Keratinocyte (primary cell): ENCODE measurements around the gene DNASE1. TPM values are rescaled to one million over a fixed set of nuclear protein-coding genes. Genes with fewer than 3 reads are reported as not detected.

Source experiments
- DNase-seq: peaks from one replicate; pipeline ENCODE4 v3.0.0-alpha.2; 2011; ENCODE audit warnings: low read depth, missing footprints, low spot score
- FAIRE-seq: peaks from 2 replicates; lab custom pipeline; 2011; peaks lifted over from hg19 to GRCh38; lab: Jason Lieb, UNC
- H2AFZ ChIP-seq: 2 replicates; pipeline ENCODE4 v1.6.0; 2012; ENCODE audit warnings: low read length, control low read depth, inconsistent platforms; ENCODE audit not compliant: control insufficient read depth
- H3K27ac ChIP-seq: 2 replicates; pipeline ENCODE4 v1.5.1; 2011; ENCODE audit warnings: low read length; ENCODE audit not compliant: control insufficient read depth, insufficient read depth
- H3K27me3 ChIP-seq: 3 replicates; pipeline ENCODE4 v1.6.0; 2011; ENCODE audit warnings: low read length; ENCODE audit not compliant: control insufficient read depth, insufficient read depth; ENCODE audit errors: extremely low read depth
- H3K36me3 ChIP-seq, 2 experiments: 2 replicates in 1 of 2; 3 replicates in 1 of 2; pipeline ENCODE4 v1.5.1; 2011; ENCODE audit warnings: low read length in 2 of 2, mild to moderate bottlenecking in 1 of 2; ENCODE audit not compliant: control insufficient read depth in 2 of 2, insufficient read depth in 2 of 2; ENCODE audit errors: extremely low read depth in 1 of 2
- H3K4me1 ChIP-seq: 3 replicates; pipeline ENCODE4 v1.5.1; 2011; ENCODE audit warnings: low read length; ENCODE audit not compliant: control insufficient read depth, insufficient read depth; ENCODE audit errors: extremely low read depth
- H3K4me2 ChIP-seq: 3 replicates; pipeline ENCODE4 v1.6.0; 2011; ENCODE audit warnings: low read depth, low read length; ENCODE audit not compliant: control insufficient read depth, insufficient read depth; ENCODE audit errors: extremely low read depth
- H3K4me3 ChIP-seq, 3 experiments: fragments of 200-600 bp in 1 of 3; sonication (generic) in 1 of 3; 2 replicates in 2 of 3; 3 replicates in 1 of 3; pipeline ENCODE4 v1.5.1; 2011 to 2016; ENCODE audit warnings: low read length in 3 of 3, mild to moderate bottlenecking in 3 of 3, control low read depth in 2 of 3, inconsistent platforms in 1 of 3, low read depth in 1 of 3, mixed read lengths in 1 of 3, mixed run types in 1 of 3, moderate library complexity in 1 of 3; ENCODE audit not compliant: control insufficient read depth in 2 of 3, insufficient read depth in 2 of 3; ENCODE audit errors: extremely low read depth in 1 of 3
- H3K79me2 ChIP-seq: 2 replicates; pipeline ENCODE4 v1.6.0; 2012; ENCODE audit warnings: low read length; ENCODE audit not compliant: control insufficient read depth, insufficient read depth
- H3K9ac ChIP-seq: 3 replicates; pipeline ENCODE4 v1.6.0; 2011; ENCODE audit warnings: low read length; ENCODE audit not compliant: control insufficient read depth, insufficient read depth; ENCODE audit errors: extremely low read depth
- H3K9me1 ChIP-seq: 3 replicates; pipeline ENCODE4 v1.6.0; 2011; ENCODE audit warnings: low read length; ENCODE audit not compliant: control insufficient read depth, insufficient read depth; ENCODE audit errors: extremely low read depth
- H3K9me3 ChIP-seq: 2 replicates; pipeline ENCODE4 v1.5.1; 2012; ENCODE audit warnings: low read depth, low read length; ENCODE audit not compliant: control insufficient read depth
- H4K20me1 ChIP-seq: 3 replicates; pipeline ENCODE4 v1.6.0; 2011; ENCODE audit warnings: low read length; ENCODE audit not compliant: control insufficient read depth, insufficient read depth; ENCODE audit errors: extremely low read depth
- CTCF ChIP-seq, 3 experiments: IDR thresholded peaks in 1 of 3; conservative IDR thresholded peaks in 1 of 3; optimal IDR thresholded peaks in 1 of 3; 2 replicates in 2 of 3; 3 replicates in 1 of 3; pipeline versions ENCODE3 to v1.5.1; 2011; ENCODE audit warnings: low read length in 3 of 3, mild to moderate bottlenecking in 3 of 3, moderate library complexity in 2 of 3, control low read depth in 1 of 3, inconsistent platforms in 1 of 3; ENCODE audit not compliant: insufficient read depth in 2 of 3; ENCODE audit errors: extremely low read depth in 1 of 3
- EZH2 ChIP-seq: IDR thresholded peaks from one replicate; pipeline ENCODE4 v1.6.1; 2012; ENCODE audit warnings: inconsistent platforms, mild to moderate bottlenecking, low read length, moderate library complexity
- dilution Hi-C: fragments of 300-500 bp; cut with MboI; formaldehyde crosslinking; loops from one replicate; pipeline ENCODE4 v1.7.0; 2020; ENCODE audit warnings: low sequenced_read_pairs; ENCODE audit not compliant: extremely low pct_ligation_motif_present
- polyA plus RNA-seq, 5 experiments: library from polyadenylated mRNA; depleted of rRNA in 3 of 5; stranded (reverse) in 3 of 5; stranded (forward) in 1 of 5; unstranded in 1 of 5; fragments of >200 nt; gene quantifications; 1 replicate in 1 of 5; 2 replicates in 3 of 5; 3 replicates in 1 of 5; pipeline versions ENCODE4 v1.2.1 to v1.2.3, GENCODE V29; 2011 to 2012; ENCODE audit warnings: missing spikeins in 2 of 5, low read depth in 1 of 5, low replicate concordance in 1 of 5

The DNASE1 gene
- polyA plus RNA-seq, 1 donor (not counting 4 experiments of a cell fraction or from before 2014, with no cell fraction given): 5.2 TPM

GRCh38 chr16:3674513-3675295 is 20.2 kb downstream of the DNASE1 start:
- Histone ChIP-seq H3K79me2 (no peaks in the 10 kb centered on the region), H3K36me3 (peaks cover 24 to 33% of the 10 kb centered on the region in 2 experiments), H3K4me1 (no peaks in the 10 kb centered on the region), H3K4me3 (no peak overlapping the region), H3K9me1 (no peaks in the 10 kb centered on the region), H3K9me3 (no peaks in the 10 kb centered on the region), H2AFZ (no peak overlapping the region), H3K9ac (no peak overlapping the region), H3K27ac (no peak overlapping the region), H3K27me3 (no peaks in the 10 kb centered on the region), H3K4me2 (no peak overlapping the region), H4K20me1 (no peaks in the 10 kb centered on the region)
- dilution Hi-C loops: no loop called here
- TF ChIP-seq EZH2: no peak
- no peak for TF ChIP-seq CTCF (optimal IDR thresholded peaks at IDR 0.05 in 1 of 3, IDR thresholded peaks at IDR 0.05 in 1 of 3, conservative IDR thresholded peaks at IDR 0.05 in 1 of 3; ENCODE audit: extremely low read depth in 1 of 3, insufficient read depth in 2 of 3, low read length in 3 of 3)
- FAIRE-seq (no peak), DNase-seq (no peak)

- no peaks in the 10 kb centered on the region for H3K79me2 ChIP-seq
- no peaks in the 10 kb centered on the region for H3K9me3 ChIP-seq
- peaks cover 26 to 36% of the 10 kb centered on the region in 2 experiments for H3K36me3 ChIP-seq
- no peaks in the 10 kb centered on the region for H3K27me3 ChIP-seq
- no peak overlapping the region for H3K9ac ChIP-seq
- H4K20me1 ChIP-seq: no peaks in the 10 kb centered on the region
- dilution Hi-C loops: no loop called here
- FAIRE-seq: no peak
- H3K4me2 ChIP-seq: no peak overlapping the region
- H3K27ac ChIP-seq: no peak overlapping the region
- TF ChIP-seq EZH2 (no peak), CTCF (optimal IDR thresholded peaks at IDR 0.05 in 1 of 3, IDR thresholded peaks at IDR 0.05 in 1 of 3, conservative IDR thresholded peaks at IDR 0.05 in 1 of 3; ENCODE audit: extremely low read depth in 1 of 3, insufficient read depth in 2 of 3, low read length in 3 of 3) (no peak)
- no peaks in the 10 kb centered on the region for H3K4me1 ChIP-seq
- H2AFZ ChIP-seq: no peak overlapping the region
- H3K4me3 ChIP-seq: no peak overlapping the region
- H3K9me1 ChIP-seq: no peaks in the 10 kb centered on the region
- DNase-seq: no peak
Measured at GRCh38 chr16:3675601-3676130, 21.2 kb downstream of the DNASE1 start.
